HepG2 (cell line): ENCODE data around the gene KIF9. TPM values are rescaled to one million over a fixed set of nuclear protein-coding genes. Genes with fewer than 3 reads are reported as not detected.
A peak's percentile ranks its signal among the peaks of the same experiment; 100 is the strongest.

ENCODE experiments used
- CBX1 ChIP-seq: IDR thresholded peaks from one replicate; pipeline ENCODE4 v1.6.1; 2016; ENCODE audit warnings: antibody characterized with exemption, low read depth
- CCDC6 ChIP-seq: sonication (generic); formaldehyde crosslinking; IDR thresholded peaks from 2 replicates; pipeline ENCODE4 v1.8.1; 2022; ENCODE audit warnings: mild to moderate bottlenecking, missing genetic modification reagents, moderate library complexity
- CTCF ChIP-seq: sonication (generic); formaldehyde crosslinking; IDR thresholded peaks from 2 replicates; pipeline ENCODE4 v1.5.0; 2020; ENCODE audit warnings: mild to moderate bottlenecking, missing genetic modification reagents, moderate library complexity
- ESRRA ChIP-seq: sonication (generic); formaldehyde crosslinking; IDR thresholded peaks from 2 replicates; pipeline ENCODE4 v1.5.1; 2020; ENCODE audit warnings: mild to moderate bottlenecking, low read depth, missing genetic modification reagents
- FOXP1 ChIP-seq, 2 experiments: fragments of 450-650 bp in 1 of 2; IDR thresholded peaks; 2 replicates each; pipeline ENCODE4 v1.6.1; 2017 to 2018; ENCODE audit warnings: antibody characterized with exemption in 1 of 2
- KIAA2018 ChIP-seq: sonication (generic); formaldehyde crosslinking; IDR thresholded peaks from 2 replicates; pipeline ENCODE4 v1.5.0; 2020; ENCODE audit warnings: mild to moderate bottlenecking, missing genetic modification reagents, borderline replicate concordance
- LBX2 ChIP-seq: sonication (generic); formaldehyde crosslinking; IDR thresholded peaks from 2 replicates; pipeline ENCODE4 v1.5.0; 2020; ENCODE audit warnings: missing genetic modification reagents, mild to moderate bottlenecking, borderline replicate concordance
- NR0B2 ChIP-seq: sonication (generic); formaldehyde crosslinking; IDR thresholded peaks from 2 replicates; pipeline ENCODE4 v1.4.0; 2020; ENCODE audit warnings: mild to moderate bottlenecking, missing genetic modification reagents
- SP140L ChIP-seq: sonication (generic); formaldehyde crosslinking; IDR thresholded peaks from 2 replicates; pipeline ENCODE4 v1.4.0; 2020; ENCODE audit warnings: missing genetic modification reagents, borderline replicate concordance
- U2AF1 ChIP-seq: fragments of 200-400 bp; formaldehyde crosslinking; optimal IDR thresholded peaks from 2 replicates; pipeline ENCODE3; 2017; ENCODE audit warnings: mild to moderate bottlenecking, low read depth, low read length
- ZNF432 ChIP-seq: sonication (generic); formaldehyde crosslinking; IDR thresholded peaks from 2 replicates; pipeline ENCODE4 v1.5.0; 2020; ENCODE audit warnings: missing genetic modification reagents, mild to moderate bottlenecking, borderline replicate concordance
- ZNF562 ChIP-seq: sonication (generic); formaldehyde crosslinking; IDR thresholded peaks from 2 replicates; pipeline ENCODE4 v1.8.0; 2022; ENCODE audit warnings: missing genetic modification reagents, borderline replicate concordance
- ZNF605 ChIP-seq: sonication (generic); formaldehyde crosslinking; IDR thresholded peaks from 2 replicates; pipeline ENCODE4 v1.8.0; 2022; ENCODE audit warnings: mild to moderate bottlenecking, missing genetic modification reagents
- ZNF660 ChIP-seq: sonication (generic); formaldehyde crosslinking; IDR thresholded peaks from 2 replicates; pipeline ENCODE4 v1.5.1; 2020; ENCODE audit warnings: mild to moderate bottlenecking, low read depth, missing genetic modification reagents, borderline replicate concordance
- polyA plus RNA-seq, 8 experiments: library from polyadenylated mRNA; depleted of rRNA in 3 of 8; stranded (reverse) in 7 of 8; unstranded in 1 of 8; fragments of >200 nt; fragmentation: Illumina TruSeq in 4 of 8; extraction: Trizol in 4 of 8; gene quantifications; 2 replicates each; pipeline versions ENCODE4 v1.2.1 to v1.2.3, GENCODE V29; 2011 to 2016; ENCODE audit warnings: low read depth in 4 of 8, missing spikeins in 1 of 8, mixed read lengths in 1 of 8; ENCODE audit not compliant: insufficient read depth in 1 of 8
- total RNA-seq, 5 experiments: library from RNA; depleted of rRNA; stranded (reverse); fragments of >200 nt; fragmentation: Illumina TruSeq; extraction: Trizol; gene quantifications; 2 replicates each; pipeline ENCODE4 v1.2.3, GENCODE V29; 2016; ENCODE audit warnings: low read depth in 1 of 5
- TF ChIP-seq, protein P1 (sequence below): sonication (generic); formaldehyde crosslinking; IDR thresholded peaks from 2 replicates; pipeline ENCODE4 v1.5.1; 2020; ENCODE audit warnings: missing genetic modification reagents, mild to moderate bottlenecking, borderline replicate concordance

The KIF9 gene
- total and polyA plus RNA-seq, 2 of the 13 experiments (the other 11 are each of a cell fraction or from before 2014, with no cell fraction given), result 5.1 to 16.9 TPM

DNA sequence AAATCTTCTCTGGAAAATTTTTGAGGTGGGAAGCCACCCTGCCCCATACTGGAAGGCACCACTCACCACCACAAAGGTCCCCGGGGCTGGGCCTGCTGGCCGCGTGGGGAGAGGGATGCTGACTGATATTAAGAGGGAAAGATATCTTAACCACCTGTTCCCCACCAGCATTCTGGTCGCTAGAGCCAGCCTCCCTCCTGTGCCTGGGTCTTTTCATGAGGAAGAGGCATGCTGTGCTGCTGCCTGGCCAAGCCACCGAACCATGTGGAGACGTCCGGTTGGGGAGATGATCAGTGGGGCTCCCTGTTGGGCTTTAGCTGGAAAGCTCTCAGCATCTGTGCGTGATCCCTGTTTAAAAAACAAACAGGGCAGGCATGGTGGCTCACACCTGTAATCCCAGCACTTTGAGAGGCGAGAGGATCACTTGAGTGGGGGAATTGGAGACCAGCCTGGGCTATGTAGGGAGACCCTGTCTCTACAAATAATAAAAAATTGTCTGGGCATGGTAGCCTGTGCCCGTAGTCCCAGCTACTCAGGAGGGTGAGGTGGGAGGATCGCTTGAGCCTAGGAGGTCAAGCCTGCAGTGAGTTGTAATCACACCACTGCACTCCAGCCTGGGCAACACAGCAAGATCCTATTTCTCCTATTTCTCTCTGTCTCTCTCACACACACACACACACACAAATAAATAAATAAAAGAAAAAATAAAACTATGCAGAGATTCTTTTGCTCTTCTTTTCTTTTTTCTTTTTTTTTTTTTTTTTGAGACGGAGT is 1.2 kb upstream of the KIF9 start (continued):
- TF ChIP-seq KIAA2018 (CRISPR knock-in tag), result no peak
- no peak for TF ChIP-seq SP140L
- TF ChIP-seq ZNF562, result no peak
- no peak for TF ChIP-seq ZNF660
- no peak for TF ChIP-seq ESRRA (CRISPR knock-in tag)
- TF ChIP-seq ZNF605 (CRISPR knock-in tag), result no peak
- no peak for TF ChIP-seq CBX1
- TF ChIP-seq, protein P1, sequence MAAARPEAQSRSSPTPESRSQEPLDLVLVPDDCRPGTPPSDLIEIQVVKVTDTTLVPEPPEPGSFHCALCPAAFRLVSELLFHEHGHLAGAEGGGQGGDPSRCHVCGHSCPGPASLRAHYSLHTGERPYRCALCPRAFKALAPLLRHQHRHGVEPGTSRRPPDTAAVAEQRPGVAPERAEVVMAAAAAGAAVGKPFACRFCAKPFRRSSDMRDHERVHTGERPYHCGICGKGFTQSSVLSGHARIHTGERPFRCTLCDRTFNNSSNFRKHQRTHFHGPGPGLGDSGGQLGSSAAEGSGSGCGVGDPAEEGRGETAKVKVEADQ, result no peak
- TF ChIP-seq LBX2, result no peak
- no peak for TF ChIP-seq ZNF432
- TF ChIP-seq U2AF1, result no peak
- no peak for TF ChIP-seq NR0B2 (CRISPR knock-in tag)
- no peak for TF ChIP-seq FOXP1 (IDR thresholded peaks at IDR 0.05)
- no peak for TF ChIP-seq FOXP1 (CRISPR knock-in tag; IDR thresholded peaks at IDR 0.05)
- TF ChIP-seq CCDC6 (CRISPR knock-in tag), result no peak
- TF ChIP-seq CTCF, result 0 out of 2 replicates have a peak, but pooled peaks have one; percentile 4
